B cell (primary cell): ENCODE data around the gene LRRC36.

Experiments used
- EZH2 ChIP-seq: IDR thresholded peaks from 2 replicates; pipeline ENCODE4 v1.6.1; 2012; ENCODE audit warnings: borderline replicate concordance, low read depth, mild to moderate bottlenecking, moderate library complexity, low read length; ENCODE audit not compliant: insufficient read depth, poor library complexity, severe bottlenecking
- TF ChIP-seq, protein P1 (sequence below): fragments of 200-600 bp; IDR thresholded peaks from one replicate; pipeline ENCODE4 v1.8.0; 2022; ENCODE audit warnings: antibody characterized with exemption, mild to moderate bottlenecking

DNA sequence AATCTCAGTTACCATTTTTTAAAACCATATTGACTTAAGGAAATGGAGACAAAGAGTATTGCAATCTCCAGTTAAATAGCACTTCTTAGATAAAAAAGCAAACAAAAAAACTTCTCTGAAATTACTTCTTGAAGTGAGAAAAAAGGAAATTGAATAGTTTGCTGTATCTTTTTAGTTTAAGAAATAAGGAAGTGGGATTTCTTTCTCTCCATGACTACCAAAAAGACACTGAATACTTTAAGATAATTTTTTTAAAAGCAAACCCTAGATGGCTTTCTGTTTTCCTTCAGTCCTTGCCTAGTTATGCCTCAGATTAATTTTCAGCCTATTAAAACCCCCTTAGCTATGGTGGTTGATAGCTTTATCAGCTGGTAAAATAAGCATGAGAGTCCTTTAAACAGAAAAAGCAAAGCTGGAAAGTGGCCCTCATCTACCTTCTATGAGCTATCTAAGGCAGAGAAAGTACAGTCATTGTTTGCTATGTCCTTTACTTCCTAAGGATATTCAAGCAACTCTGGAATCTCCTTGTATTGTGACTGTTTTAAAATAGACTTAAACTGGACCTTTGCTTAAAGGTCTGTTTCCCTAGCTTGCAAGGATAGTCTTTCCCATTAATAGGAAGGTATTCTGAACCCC is 38.1 kb downstream of the LRRC36 start:
- TF ChIP-seq EZH2 = no peak
- TF ChIP-seq, protein P1, sequence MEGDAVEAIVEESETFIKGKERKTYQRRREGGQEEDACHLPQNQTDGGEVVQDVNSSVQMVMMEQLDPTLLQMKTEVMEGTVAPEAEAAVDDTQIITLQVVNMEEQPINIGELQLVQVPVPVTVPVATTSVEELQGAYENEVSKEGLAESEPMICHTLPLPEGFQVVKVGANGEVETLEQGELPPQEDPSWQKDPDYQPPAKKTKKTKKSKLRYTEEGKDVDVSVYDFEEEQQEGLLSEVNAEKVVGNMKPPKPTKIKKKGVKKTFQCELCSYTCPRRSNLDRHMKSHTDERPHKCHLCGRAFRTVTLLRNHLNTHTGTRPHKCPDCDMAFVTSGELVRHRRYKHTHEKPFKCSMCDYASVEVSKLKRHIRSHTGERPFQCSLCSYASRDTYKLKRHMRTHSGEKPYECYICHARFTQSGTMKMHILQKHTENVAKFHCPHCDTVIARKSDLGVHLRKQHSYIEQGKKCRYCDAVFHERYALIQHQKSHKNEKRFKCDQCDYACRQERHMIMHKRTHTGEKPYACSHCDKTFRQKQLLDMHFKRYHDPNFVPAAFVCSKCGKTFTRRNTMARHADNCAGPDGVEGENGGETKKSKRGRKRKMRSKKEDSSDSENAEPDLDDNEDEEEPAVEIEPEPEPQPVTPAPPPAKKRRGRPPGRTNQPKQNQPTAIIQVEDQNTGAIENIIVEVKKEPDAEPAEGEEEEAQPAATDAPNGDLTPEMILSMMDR = no peak
